Islet of Langerhans (tissue), 1 donor: ENCODE data around the gene RTL5.

ENCODE experiments used
- FAIRE-seq: peaks from one replicate; lab custom pipeline; 2011; peaks lifted over from hg19 to GRCh38; lab: Jason Lieb, UNC

The RTL5 gene

DNA sequence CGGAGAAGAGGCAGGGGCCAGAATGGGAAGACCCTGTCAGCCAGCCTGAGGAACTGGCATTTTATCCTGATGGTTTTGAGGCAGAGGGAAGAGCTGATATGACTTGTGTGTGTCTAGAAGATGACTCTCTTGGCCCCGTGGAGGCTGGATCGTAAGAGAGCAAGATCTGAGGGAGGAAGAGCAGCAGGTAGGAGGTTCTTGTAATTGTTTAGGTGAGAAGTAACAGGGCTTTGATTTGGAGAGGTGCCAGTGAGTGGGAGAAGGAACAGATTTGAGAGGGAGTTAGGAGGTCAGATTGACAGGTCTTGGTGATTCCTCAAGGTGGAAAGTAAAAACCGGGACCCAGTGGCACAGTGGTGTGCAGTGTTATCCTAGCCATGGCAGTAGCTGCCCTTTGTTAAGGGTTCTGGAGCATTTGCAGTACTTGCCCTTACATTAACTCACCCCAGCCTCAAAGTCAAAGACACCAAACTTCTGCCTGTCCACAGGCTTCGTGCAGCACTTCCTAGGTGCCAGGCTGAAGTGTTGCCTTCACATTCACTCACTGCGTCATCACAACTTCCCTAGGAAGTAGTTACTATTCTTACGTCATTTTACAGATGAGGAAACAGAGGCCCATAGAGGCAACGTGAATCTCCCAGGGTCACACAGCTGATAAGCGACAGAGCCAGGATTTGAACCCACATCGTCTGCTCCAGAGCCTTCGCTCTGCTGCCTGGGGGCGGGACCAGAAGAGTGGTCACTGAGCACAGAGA is 23.7 kb downstream of the RTL5 start:
- FAIRE-seq, result no peak

- no peak for FAIRE-seq
Observed at GRCh38 chrX:72107320-72107719, 24.4 kb downstream of the RTL5 start.

DNA sequence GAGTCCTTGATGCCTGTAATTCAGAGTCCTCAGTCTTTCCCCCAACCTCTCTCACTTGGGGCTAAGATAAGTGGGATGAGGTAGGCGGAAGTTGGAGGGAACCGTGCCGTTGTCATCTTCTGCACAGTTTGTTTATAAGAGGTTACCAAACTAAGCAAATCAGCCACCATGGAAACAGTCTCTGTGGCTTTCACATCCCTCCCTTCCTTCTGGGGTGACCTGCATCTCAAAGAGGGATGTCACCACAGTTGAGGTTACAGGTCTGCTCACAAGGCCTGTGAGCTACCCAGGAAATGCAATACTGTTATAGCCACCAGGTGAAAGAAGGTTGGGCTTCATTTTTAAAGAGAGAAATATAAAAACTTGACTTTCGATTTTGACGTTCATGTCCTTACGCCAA is 26.3 kb downstream of the RTL5 start:
- no peak for FAIRE-seq

DNA sequence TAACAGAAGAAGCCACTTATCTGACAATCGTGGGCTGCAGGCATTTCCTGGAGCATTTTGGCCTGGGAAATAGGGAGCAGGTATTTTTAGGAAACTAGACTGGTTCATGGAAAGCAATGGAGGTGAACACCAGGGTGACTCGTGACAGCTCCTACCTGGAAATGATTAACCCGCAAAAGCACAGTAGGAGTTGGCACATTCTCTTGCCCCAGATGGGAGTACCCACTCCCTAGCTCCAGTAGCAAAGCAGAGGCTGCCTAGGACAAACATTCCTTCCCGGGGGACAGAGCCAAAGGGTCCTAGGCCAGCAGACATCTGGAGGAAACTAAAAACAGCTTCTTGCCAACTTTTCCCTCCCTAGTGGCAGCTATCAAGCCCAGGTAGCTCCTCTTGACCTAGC is 29.0 kb downstream of the RTL5 start:
- FAIRE-seq, result no peak

GRCh38 chrX:72102126-72102525 is 29.6 kb downstream of the RTL5 start:
- FAIRE-seq, result no peak

- no peak for FAIRE-seq
Observed at GRCh38 chrX:72101597-72102037, 30.1 kb downstream of the RTL5 start.

- no peak for FAIRE-seq
Observed at GRCh38 chrX:72100824-72101351, 30.8 kb downstream of the RTL5 start.

GRCh38 chrX:72100051-72100755 is 31.5 kb downstream of the RTL5 start:
- FAIRE-seq, result no peak

- no peak for FAIRE-seq
Observed at GRCh38 chrX:72097098-72097497, 34.6 kb downstream of the RTL5 start.

DNA sequence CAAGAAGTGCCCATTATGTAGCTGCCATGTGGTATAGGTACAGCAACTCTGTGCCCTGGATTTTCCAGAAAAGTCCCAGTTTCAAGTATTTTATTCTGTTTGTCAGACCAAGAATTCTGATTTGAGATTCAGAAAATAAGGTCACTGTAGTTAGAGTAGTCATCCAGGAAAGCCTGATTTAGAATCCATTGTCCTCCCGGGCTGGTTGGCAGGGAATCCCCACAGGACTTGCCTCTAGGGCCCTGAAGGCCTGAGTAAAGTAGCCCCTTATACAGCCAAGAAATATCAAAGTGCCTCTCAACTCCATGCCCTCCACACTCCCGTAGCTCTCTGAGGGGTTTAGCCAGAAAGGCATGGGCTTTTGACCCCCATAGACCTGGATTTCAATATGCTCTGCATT is 36.3 kb downstream of the RTL5 start:
- no peak for FAIRE-seq

DNA sequence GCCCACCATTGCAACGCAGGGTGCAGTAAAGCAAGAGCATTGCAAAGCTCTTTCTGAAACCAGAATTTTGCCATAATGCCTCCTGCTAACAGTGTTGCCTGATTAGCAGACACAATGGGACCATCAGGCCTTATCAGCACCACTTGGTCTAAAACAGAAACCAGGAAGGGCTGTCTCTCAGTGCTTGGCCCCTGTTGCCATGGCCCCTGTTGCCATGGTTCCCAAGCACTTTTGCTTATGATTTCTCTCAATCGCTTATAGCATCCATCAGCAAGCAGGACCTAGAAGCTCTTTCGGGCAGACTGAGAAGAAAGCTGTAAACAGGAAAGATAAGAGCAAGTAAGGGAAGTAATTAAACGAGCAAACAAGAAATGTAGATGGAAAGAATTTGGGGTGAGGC is 36.8 kb downstream of the RTL5 start:
- no peak for FAIRE-seq

- no peak for FAIRE-seq
Observed at GRCh38 chrX:72089254-72089653, 42.5 kb downstream of the RTL5 start.

DNA sequence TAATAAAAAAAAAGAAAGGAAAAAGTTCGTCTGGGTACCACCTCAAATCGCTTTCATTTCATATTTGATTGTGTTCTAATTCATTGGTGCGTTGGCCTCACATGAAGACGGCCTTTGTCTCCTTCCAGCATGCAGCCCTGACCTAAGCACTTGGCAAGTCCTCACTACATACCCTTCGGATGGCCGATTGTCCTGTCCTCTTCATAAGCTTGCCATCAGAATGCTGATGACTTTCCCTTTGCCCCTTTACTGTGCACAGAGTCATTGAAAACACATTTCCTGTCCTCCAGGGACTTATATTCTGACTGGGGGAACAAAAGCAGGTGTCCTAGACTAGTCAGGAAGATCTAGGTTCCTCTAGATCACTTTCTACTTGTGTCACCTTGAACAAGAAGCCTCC is 43.0 kb downstream of the RTL5 start:
- FAIRE-seq, result no peak

- FAIRE-seq, result no peak
Observed at GRCh38 chrX:72086995-72087394, 44.7 kb downstream of the RTL5 start.

- FAIRE-seq, result no peak
Observed at GRCh38 chrX:72084114-72084513, 47.6 kb downstream of the RTL5 start.

- FAIRE-seq, result no peak
Observed at GRCh38 chrX:72083291-72083690, 48.4 kb downstream of the RTL5 start.

DNA sequence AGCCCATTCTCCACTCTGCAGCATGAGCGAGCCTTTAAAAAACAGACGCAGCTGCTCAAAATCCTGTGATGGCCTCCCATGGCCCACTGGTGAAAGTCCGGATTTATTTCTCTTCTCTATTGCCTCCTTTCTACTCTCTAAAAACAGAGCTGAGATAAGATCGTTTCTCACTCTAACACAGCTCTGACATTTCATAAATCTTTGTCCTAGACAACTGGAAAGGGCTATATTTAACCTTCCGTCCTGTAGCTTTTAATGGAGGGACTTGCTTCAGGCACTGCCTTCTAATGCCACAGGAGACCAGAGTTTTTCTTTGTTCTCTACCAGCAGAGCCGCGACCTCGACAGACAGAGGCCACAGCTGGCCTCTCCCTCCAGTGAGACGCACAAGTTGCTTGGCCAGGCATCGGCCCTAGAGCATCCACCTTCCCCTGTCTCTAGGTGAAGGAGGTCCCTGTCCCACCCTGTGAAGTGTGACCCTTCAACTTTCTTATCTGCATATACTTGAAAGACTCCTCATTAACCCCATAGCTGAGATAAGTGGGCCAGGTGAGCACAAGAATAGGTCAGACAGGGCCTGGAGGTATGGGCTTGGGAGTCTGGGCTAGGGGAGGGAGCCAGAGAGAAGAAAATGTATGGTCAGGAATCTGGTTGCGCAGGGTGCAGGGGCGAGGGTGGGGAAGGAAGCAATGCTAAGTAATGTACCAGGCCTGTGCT is 50.0 kb downstream of the RTL5 start:
- FAIRE-seq, result no peak

DNA sequence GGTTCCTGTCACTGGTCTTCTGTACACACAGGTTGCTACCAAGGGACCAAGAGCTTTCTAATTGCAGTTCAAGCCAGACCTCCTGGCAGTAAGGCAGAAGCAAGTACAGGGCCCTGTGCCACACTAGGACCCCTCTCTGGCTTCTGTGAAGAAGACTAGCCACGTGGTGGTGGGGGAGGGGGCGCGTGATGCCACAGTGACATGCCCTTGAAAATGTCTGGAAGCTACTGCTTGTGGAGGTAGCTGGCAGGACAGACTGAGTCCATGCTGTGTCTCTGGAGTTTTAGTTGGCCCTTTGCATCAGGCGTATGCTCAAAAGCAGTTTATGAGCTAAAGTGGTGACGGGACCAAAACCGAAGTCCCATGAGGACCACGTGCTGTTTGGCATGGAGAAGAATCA is 50.9 kb downstream of the RTL5 start:
- FAIRE-seq, result no peak

GRCh38 chrX:72080150-72080549 is 51.6 kb downstream of the RTL5 start:
- FAIRE-seq, result no peak

DNA sequence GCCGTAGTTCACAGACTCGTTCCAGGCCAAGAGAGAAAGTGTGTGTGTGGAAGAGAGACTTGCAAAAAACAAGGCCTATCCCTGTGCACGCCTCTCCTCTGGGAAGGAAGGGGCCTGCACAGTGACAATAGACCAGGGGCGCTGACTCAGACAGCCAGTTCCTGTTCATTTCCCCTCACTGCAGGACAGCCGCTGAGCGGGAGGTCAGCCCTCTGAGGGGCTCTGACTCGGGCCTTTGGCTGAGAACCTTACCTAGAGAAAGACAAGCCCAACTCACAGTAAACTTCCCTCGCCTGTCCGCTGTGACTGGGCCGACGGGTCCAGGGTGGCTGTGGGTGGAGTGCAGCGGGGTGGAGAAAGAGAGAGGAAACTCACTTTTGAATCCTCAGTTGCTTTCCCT is 52.1 kb downstream of the RTL5 start:
- no peak for FAIRE-seq

DNA sequence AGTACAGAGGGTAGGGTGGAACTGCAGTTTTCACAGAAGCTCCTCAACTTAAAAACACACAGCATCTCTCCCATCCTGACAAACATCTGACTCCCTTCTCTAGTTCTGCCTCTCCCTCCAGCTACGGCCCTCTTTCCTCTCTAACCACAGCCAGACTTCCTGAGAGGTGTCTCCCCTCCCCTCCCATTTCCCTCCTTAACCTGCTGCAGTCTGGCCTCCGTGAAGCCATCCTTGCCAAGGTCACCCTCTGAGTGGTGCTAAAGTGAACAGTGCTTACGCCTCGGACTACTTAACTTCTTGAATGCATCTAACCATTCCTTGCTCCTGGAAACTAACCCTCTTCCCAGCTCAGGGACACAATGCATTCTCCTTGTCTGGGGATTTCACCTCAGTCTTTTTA is 53.3 kb downstream of the RTL5 start:
- FAIRE-seq, result no peak
